HG03139 (cell line): ENCODE results near the gene KIFC3.
"Not testable (repeated sequence)": the region's sequence is repeated elsewhere in the genome, so short reads cannot be mapped to it uniquely, and the experiment has no call there.

Experiments used
- ATAC-seq: cut with Tn5 transposase; IDR thresholded peaks from one replicate; pipeline ENCODE4 v1.9.1; 2021; ENCODE audit not compliant: unreplicated experiment

Gene KIFC3

GRCh38 chr16:57726433-57726947 is 75.8 kb downstream of the KIFC3 start:
- no peak for ATAC-seq

- no peak for ATAC-seq
These were observed 76.3 kb downstream of the KIFC3 start for GRCh38 chr16:57725976-57726375.

- ATAC-seq: no peak
These were observed 76.7 kb downstream of the KIFC3 start for GRCh38 chr16:57725554-57725953.

GRCh38 chr16:57725151-57725550 is 77.1 kb downstream of the KIFC3 start:
- no peak for ATAC-seq

GRCh38 chr16:57724531-57724930 is 77.8 kb downstream of the KIFC3 start:
- no peak for ATAC-seq

- ATAC-seq: no peak
These were observed 79.1 kb downstream of the KIFC3 start for GRCh38 chr16:57723170-57723569.

- ATAC-seq: no peak
These were observed 79.6 kb downstream of the KIFC3 start for GRCh38 chr16:57722651-57723050.

GRCh38 chr16:57722210-57722499 is 80.1 kb downstream of the KIFC3 start:
- ATAC-seq: no peak

- no peak for ATAC-seq
These were observed 80.7 kb downstream of the KIFC3 start for GRCh38 chr16:57721356-57722209.

GRCh38 chr16:57720142-57720575 is 82.1 kb downstream of the KIFC3 start:
- no peak for ATAC-seq

GRCh38 chr16:57714047-57714446 is 88.2 kb downstream of the KIFC3 start:
- no peak for ATAC-seq

- ATAC-seq: no peak
These were observed 88.7 kb downstream of the KIFC3 start for GRCh38 chr16:57713596-57713995.

- not testable (repeated sequence) for ATAC-seq
These were observed 89.7 kb downstream of the KIFC3 start for GRCh38 chr16:57712569-57712968.

- no peak for ATAC-seq
These were observed 90.3 kb downstream of the KIFC3 start for GRCh38 chr16:57711993-57712392.

- no peak for ATAC-seq
These were observed 90.9 kb downstream of the KIFC3 start for GRCh38 chr16:57711346-57711745.

- ATAC-seq: no peak
These were observed 92.6 kb downstream of the KIFC3 start for GRCh38 chr16:57709663-57710062.
